Neural cell (in vitro differentiated cells): ENCODE results near the gene MSX2. TPM values are rescaled to one million over a fixed set of nuclear protein-coding genes. Genes with fewer than 3 reads are reported as not detected.

Source experiments
- H2AFZ ChIP-seq: fragments of 200-600, 300-800 bp; sonication (generic), shearing (Covaris generic); 2 replicates; pipeline ENCODE4 v1.6.0; 2014; ENCODE audit warnings: low read depth, mild to moderate bottlenecking, antibody characterized with exemption, low read length, moderate library complexity
- H3F3A ChIP-seq: fragments of 200-600 bp; shearing (Covaris generic); 2 replicates; pipeline ENCODE4 v1.6.1; 2016; ENCODE audit warnings: mild to moderate bottlenecking, moderate library complexity, mixed read lengths, antibody characterized with exemption, low read length; ENCODE audit not compliant: insufficient read depth, poor library complexity, severe bottlenecking
- H3K27ac ChIP-seq: fragments of 200-600, 300-800 bp; sonication (generic), shearing (Covaris generic); 2 replicates; pipeline ENCODE4 v1.5.1; 2014; ENCODE audit warnings: mild to moderate bottlenecking, low read length, moderate library complexity
- H3K27me3 ChIP-seq: fragments of 300-800, 200-600 bp; sonication (generic), shearing (Covaris generic); 2 replicates; pipeline ENCODE4 v1.6.0; 2014; ENCODE audit warnings: mild to moderate bottlenecking, low read depth, low read length, moderate library complexity; ENCODE audit not compliant: insufficient read depth
- H3K36me3 ChIP-seq: fragments of 300-800, 200-600 bp; sonication (generic), shearing (Covaris generic); 2 replicates; pipeline ENCODE4 v1.5.1; 2014; ENCODE audit warnings: mild to moderate bottlenecking, antibody characterized with exemption, low read length, moderate library complexity; ENCODE audit not compliant: insufficient read depth
- H3K4me2 ChIP-seq: fragments of 300-800, 200-600 bp; sonication (generic), shearing (Covaris generic); 2 replicates; pipeline ENCODE4 v1.6.0; 2014; ENCODE audit warnings: mild to moderate bottlenecking, low read length
- H3K4me3 ChIP-seq: fragments of 300-800, 200-600 bp; sonication (generic), shearing (Covaris generic); 2 replicates; pipeline ENCODE4 v1.5.1; 2014; ENCODE audit warnings: mild to moderate bottlenecking, low read length, moderate library complexity
- H3K79me2 ChIP-seq: fragments of 200-600 bp; shearing (Covaris generic); replicated peaks from 2 replicates; pipeline ENCODE4 v1.6.0; 2014; ENCODE audit warnings: mild to moderate bottlenecking, low read length, moderate library complexity; ENCODE audit not compliant: insufficient read depth
- H3K9ac ChIP-seq: fragments of 300-800, 200-600 bp; sonication (generic), shearing (Covaris generic); 2 replicates; pipeline ENCODE4 v1.6.1; 2016; ENCODE audit warnings: mild to moderate bottlenecking, low read length, mixed read lengths
- H3K9me2 ChIP-seq: fragments of 200-600 bp; shearing (Covaris generic); 2 replicates; pipeline ENCODE4 v1.6.1; 2016; ENCODE audit warnings: mild to moderate bottlenecking, low read length, mixed read lengths; ENCODE audit not compliant: insufficient read depth
- H3K9me3 ChIP-seq: fragments of 200-600, 300-800 bp; sonication (generic), shearing (Covaris generic); 2 replicates; pipeline ENCODE4 v1.6.1; 2016; ENCODE audit warnings: mild to moderate bottlenecking, mixed run types, low read length, moderate library complexity, mixed read lengths
- H4K20me1 ChIP-seq: fragments of 200-600 bp; shearing (Covaris generic); 2 replicates; pipeline ENCODE4 v1.6.1; 2016; ENCODE audit warnings: mild to moderate bottlenecking, mixed run types; ENCODE audit not compliant: insufficient read depth
- CTCF ChIP-seq: fragments of 450-650 bp; IDR thresholded peaks from 2 replicates; pipeline ENCODE4 v1.5.1; 2014; ENCODE audit warnings: antibody characterized with exemption, mild to moderate bottlenecking, moderate library complexity; ENCODE audit not compliant: poor library complexity, severe bottlenecking
- EP300 ChIP-seq: fragments of 450-650 bp; conservative IDR thresholded peaks from 2 replicates; pipeline ENCODE4 v1.6.1; 2014; ENCODE audit warnings: antibody characterized with exemption, mild to moderate bottlenecking, moderate library complexity; ENCODE audit not compliant: poor library complexity, severe bottlenecking
- EZH2 ChIP-seq: fragments of 200-600, 300-800 bp; shearing (Covaris generic), sonication (generic); IDR thresholded peaks from 2 replicates; pipeline ENCODE4 v1.6.1; 2014; ENCODE audit warnings: antibody characterized with exemption, low read length, borderline replicate concordance, mild to moderate bottlenecking; ENCODE audit not compliant: insufficient read depth, poor library complexity, severe bottlenecking
- MXI1 ChIP-seq: fragments of 450-650 bp; conservative IDR thresholded peaks from 2 replicates; pipeline ENCODE4 v1.6.1; 2014; ENCODE audit warnings: antibody characterized with exemption, mild to moderate bottlenecking; ENCODE audit not compliant: poor library complexity, severe bottlenecking
- POLR2AphosphoS5 ChIP-seq: IDR thresholded peaks from 2 replicates; pipeline ENCODE4 v1.6.1; 2012
- RAD21 ChIP-seq: fragments of 450-650 bp; conservative IDR thresholded peaks from 2 replicates; pipeline ENCODE4 v1.6.1; 2014; ENCODE audit warnings: antibody characterized with exemption, mild to moderate bottlenecking, moderate library complexity
- REST ChIP-seq: IDR thresholded peaks from 2 replicates; pipeline ENCODE4 v1.6.1; 2012; ENCODE audit warnings: borderline replicate concordance
- SMC3 ChIP-seq: fragments of 450-650 bp; conservative IDR thresholded peaks from 2 replicates; pipeline ENCODE4 v1.6.1; 2014; ENCODE audit warnings: antibody characterized with exemption, mild to moderate bottlenecking, moderate library complexity; ENCODE audit not compliant: poor library complexity
- TAF1 ChIP-seq: IDR thresholded peaks from 2 replicates; pipeline ENCODE4 v1.6.1; 2012; ENCODE audit warnings: low read depth
- polyA plus RNA-seq: library from polyadenylated mRNA; depleted of rRNA; stranded (reverse); fragments of >200 nt; gene quantifications from 2 replicates; pipeline ENCODE4 v1.2.3, GENCODE V29; 2014

MSX2 gene
- polyA plus RNA-seq, 1 donor from 2014 or later = not detected

- Histone ChIP-seq H3F3A (no peaks in the 10 kb centered on the region), H3K27ac (no peak overlapping the region), H4K20me1 (no peaks in the 10 kb centered on the region), H3K4me3 (no peak overlapping the region), H3K9me2 (no peaks in the 10 kb centered on the region), H3K27me3 (no peaks in the 10 kb centered on the region), H3K9ac (no peak overlapping the region), H2AFZ (no peak overlapping the region), H3K4me2 (no peak overlapping the region), H3K9me3 (no peaks in the 10 kb centered on the region), H3K36me3 (no peaks in the 10 kb centered on the region), H3K79me2 (no peaks in the 10 kb centered on the region)
- no peak for TF ChIP-seq REST
- TF ChIP-seq TAF1 = no peak
- no peak for TF ChIP-seq SMC3
- TF ChIP-seq EZH2 = no peak
- no peak for TF ChIP-seq RAD21
- TF ChIP-seq CTCF = no peak
- no peak for TF ChIP-seq MXI1
- no peak for TF ChIP-seq POLR2AphosphoS5
- TF ChIP-seq EP300 = no peak
These were observed 48.5 kb upstream of the MSX2 start for GRCh38 chr5:174675916-174676315.

GRCh38 chr5:174678107-174678506 lies 46.3 kb upstream of the MSX2 start:
- Histone ChIP-seq H3K9me3 (no peaks in the 10 kb centered on the region), H3K9ac (no peak overlapping the region), H3K4me3 (no peak overlapping the region), H3K27me3 (no peaks in the 10 kb centered on the region), H4K20me1 (no peaks in the 10 kb centered on the region), H2AFZ (no peak overlapping the region), H3K4me2 (no peak overlapping the region), H3K79me2 (no peaks in the 10 kb centered on the region), H3K9me2 (no peaks in the 10 kb centered on the region), H3K36me3 (no peaks in the 10 kb centered on the region), H3F3A (no peaks in the 10 kb centered on the region), H3K27ac (no peak overlapping the region)
- TF ChIP-seq MXI1 (no peak), SMC3 (no peak), EP300 (no peak), TAF1 (no peak), EZH2 (no peak), REST (no peak)
